WERI-Rb-1 (cell line): ENCODE results near the gene CHEK1.

Experiments used
- DNase-seq: peaks from one replicate; pipeline ENCODE4 v3.0.0-alpha.2; 2020
- H3K27ac ChIP-seq: fragments of 250-450 bp; sonication (Bioruptor Pico); 2 replicates; pipeline ENCODE4 v1.5.1; 2020; ENCODE audit warnings: mild to moderate bottlenecking, moderate library complexity
- H3K27me3 ChIP-seq: fragments of 250-450 bp; sonication (Bioruptor Pico); 2 replicates; pipeline ENCODE4 v1.5.1; 2021; ENCODE audit warnings: mild to moderate bottlenecking, low read depth, moderate library complexity; ENCODE audit not compliant: insufficient read depth, severe bottlenecking
- H3K36me3 ChIP-seq: fragments of 250-450 bp; sonication (Bioruptor Pico); 2 replicates; pipeline ENCODE4 v1.5.1; 2020; ENCODE audit warnings: mild to moderate bottlenecking, moderate library complexity
- H3K4me3 ChIP-seq: 2 replicates; pipeline ENCODE4 v1.5.1; 2011; ENCODE audit warnings: low read depth, mild to moderate bottlenecking, control low read depth, low read length
- H3K9me3 ChIP-seq: fragments of 250-450 bp; sonication (Bioruptor Pico); 2 replicates; pipeline ENCODE4 v1.5.1; 2021; ENCODE audit warnings: mild to moderate bottlenecking, moderate library complexity; ENCODE audit not compliant: severe bottlenecking
- TF ChIP-seq, protein P1 (sequence below): IDR thresholded peaks from 2 replicates; pipeline ENCODE4 v1.5.1; 2011; ENCODE audit warnings: low read depth, mild to moderate bottlenecking, control low read depth, inconsistent platforms, low read length

The CHEK1 gene

GRCh38 chr11:125688066-125688465 lies 63.1 kb downstream of the CHEK1 start:
- Histone ChIP-seq H3K27ac (no peak overlapping the region), H3K9me3 (no peaks in the 10 kb centered on the region), H3K36me3 (no peaks in the 10 kb centered on the region), H3K4me3 (no peak overlapping the region), H3K27me3 (no peaks in the 10 kb centered on the region)
- no peak for DNase-seq
- TF ChIP-seq, protein P1, sequence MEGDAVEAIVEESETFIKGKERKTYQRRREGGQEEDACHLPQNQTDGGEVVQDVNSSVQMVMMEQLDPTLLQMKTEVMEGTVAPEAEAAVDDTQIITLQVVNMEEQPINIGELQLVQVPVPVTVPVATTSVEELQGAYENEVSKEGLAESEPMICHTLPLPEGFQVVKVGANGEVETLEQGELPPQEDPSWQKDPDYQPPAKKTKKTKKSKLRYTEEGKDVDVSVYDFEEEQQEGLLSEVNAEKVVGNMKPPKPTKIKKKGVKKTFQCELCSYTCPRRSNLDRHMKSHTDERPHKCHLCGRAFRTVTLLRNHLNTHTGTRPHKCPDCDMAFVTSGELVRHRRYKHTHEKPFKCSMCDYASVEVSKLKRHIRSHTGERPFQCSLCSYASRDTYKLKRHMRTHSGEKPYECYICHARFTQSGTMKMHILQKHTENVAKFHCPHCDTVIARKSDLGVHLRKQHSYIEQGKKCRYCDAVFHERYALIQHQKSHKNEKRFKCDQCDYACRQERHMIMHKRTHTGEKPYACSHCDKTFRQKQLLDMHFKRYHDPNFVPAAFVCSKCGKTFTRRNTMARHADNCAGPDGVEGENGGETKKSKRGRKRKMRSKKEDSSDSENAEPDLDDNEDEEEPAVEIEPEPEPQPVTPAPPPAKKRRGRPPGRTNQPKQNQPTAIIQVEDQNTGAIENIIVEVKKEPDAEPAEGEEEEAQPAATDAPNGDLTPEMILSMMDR = no peak

GRCh38 chr11:125688632-125689031 lies 63.7 kb downstream of the CHEK1 start:
- Histone ChIP-seq H3K9me3 (no peaks in the 10 kb centered on the region), H3K27me3 (no peaks in the 10 kb centered on the region), H3K27ac (no peak overlapping the region), H3K36me3 (no peaks in the 10 kb centered on the region), H3K4me3 (no peak overlapping the region)
- TF ChIP-seq, protein P1 = no peak
- DNase-seq = no peak

DNA sequence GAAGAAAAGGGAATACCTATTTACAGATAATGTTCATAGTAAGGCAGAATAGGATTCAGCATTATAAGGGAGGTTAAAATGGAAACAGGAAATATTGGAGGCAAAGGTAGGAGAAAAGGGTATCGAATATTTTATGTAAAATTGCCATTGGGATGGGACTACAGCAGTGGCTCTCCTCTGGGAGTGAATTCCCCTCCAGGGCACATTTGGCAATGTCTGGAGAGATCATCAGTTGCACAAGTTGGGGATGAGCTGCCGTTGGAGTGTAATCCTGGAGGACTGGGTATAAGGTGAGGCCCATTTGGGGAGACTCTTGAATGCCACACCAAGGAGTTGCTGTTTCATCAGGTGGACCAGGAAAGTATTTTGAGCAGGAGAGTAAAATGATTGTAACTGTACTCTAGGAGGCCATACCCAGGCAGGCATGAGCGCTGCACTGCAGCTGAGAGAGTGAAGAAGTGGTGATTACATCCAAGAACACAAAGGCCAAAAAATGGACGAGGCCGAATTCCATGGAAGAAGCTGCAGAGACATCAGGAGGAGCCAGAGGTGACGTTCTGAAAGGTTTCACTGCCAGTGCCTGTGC lies 64.4 kb downstream of the CHEK1 start:
- Histone ChIP-seq H3K9me3 (no peaks in the 10 kb centered on the region), H3K36me3 (no peaks in the 10 kb centered on the region), H3K27me3 (no peaks in the 10 kb centered on the region), H3K27ac (no peak overlapping the region), H3K4me3 (no peak overlapping the region)
- TF ChIP-seq, protein P1 = no peak
- DNase-seq = no peak

GRCh38 chr11:125690006-125690405 lies 65.0 kb downstream of the CHEK1 start:
- TF ChIP-seq, protein P1 = no peak
- DNase-seq = no peak
- no peak overlapping the region for H3K27ac ChIP-seq
- no peak overlapping the region for H3K4me3 ChIP-seq
- H3K9me3 ChIP-seq = no peaks in the 10 kb centered on the region
- H3K36me3 ChIP-seq = no peaks in the 10 kb centered on the region
- no peaks in the 10 kb centered on the region for H3K27me3 ChIP-seq

GRCh38 chr11:125692887-125693286 lies 67.9 kb downstream of the CHEK1 start:
- Histone ChIP-seq H3K27ac (no peak overlapping the region), H3K27me3 (no peaks in the 10 kb centered on the region), H3K4me3 (no peak overlapping the region), H3K36me3 (no peaks in the 10 kb centered on the region), H3K9me3 (no peaks in the 10 kb centered on the region)
- no peak for DNase-seq
- TF ChIP-seq, protein P1 = no peak

- no peak for DNase-seq
- Histone ChIP-seq H3K27me3 (no peaks in the 10 kb centered on the region), H3K4me3 (no peak overlapping the region), H3K27ac (no peak overlapping the region), H3K9me3 (no peaks in the 10 kb centered on the region), H3K36me3 (no peaks in the 10 kb centered on the region)
- TF ChIP-seq, protein P1 = no peak
Measured at GRCh38 chr11:125694951-125695350, 70.0 kb downstream of the CHEK1 start.
